H1 (cell line): ENCODE data around the gene ZNRF3. TPM values are rescaled to one million over a fixed set of nuclear protein-coding genes. Genes with fewer than 3 reads are reported as not detected.

Source experiments
- CTCF ChIA-PET: fragments of 300-600 bp; sonication (Branson Sonifier 250); formaldehyde crosslinking; loops from one replicate; lab custom pipeline; 2021; ENCODE audit not compliant: partially characterized antibody; lab: Charles Lee
- POLR2A ChIA-PET: fragments of 300-600 bp; sonication (Branson Sonifier 250); formaldehyde crosslinking; loops from one replicate; lab custom pipeline; 2021; ENCODE audit warnings: inconsistent platforms; ENCODE audit not compliant: partially characterized antibody; lab: Charles Lee
- DNase-seq, 2 experiments: peaks; one replicate each; pipeline versions ENCODE4 v3.0.0 to v3.0.0-alpha.2; 2010 to 2022; ENCODE audit warnings: low spot score in 2 of 2, low read depth in 1 of 2, mixed read lengths in 1 of 2
- FAIRE-seq: peaks from 2 replicates; lab custom pipeline; 2011; peaks lifted over from hg19 to GRCh38; lab: Jason Lieb, UNC
- H2AFZ ChIP-seq: 2 replicates; pipeline ENCODE4 v1.8.1; 2012; ENCODE audit warnings: low read length, inconsistent platforms
- H2AK5ac ChIP-seq: 2 replicates; pipeline ENCODE4 v1.6.1; 2013; ENCODE audit warnings: low read depth, low read length
- H2BK120ac ChIP-seq: replicated peaks from 2 replicates; pipeline ENCODE3; 2013; ENCODE audit warnings: low read depth, low read length, inconsistent platforms
- H2BK12ac ChIP-seq: 2 replicates; pipeline ENCODE4 v1.6.1; 2013; ENCODE audit warnings: low read depth, low read length
- H2BK15ac ChIP-seq: 2 replicates; pipeline ENCODE4 v1.6.1; 2013; ENCODE audit warnings: low read length
- H2BK20ac ChIP-seq: 2 replicates; pipeline ENCODE4 v1.6.1; 2013; ENCODE audit warnings: low read length
- H2BK5ac ChIP-seq: 2 replicates; pipeline ENCODE4 v1.6.1; 2013; ENCODE audit warnings: low read depth, low read length
- H3K14ac ChIP-seq: 2 replicates; pipeline ENCODE4 v1.6.1; 2013; ENCODE audit warnings: inconsistent platforms; ENCODE audit not compliant: insufficient read length
- H3K18ac ChIP-seq: 2 replicates; pipeline ENCODE4 v1.6.1; 2013; ENCODE audit warnings: low read length; ENCODE audit errors: extremely low read depth
- H3K23ac ChIP-seq: 2 replicates; pipeline ENCODE4 v1.6.1; 2013; ENCODE audit warnings: inconsistent platforms; ENCODE audit not compliant: insufficient read length
- H3K23me2 ChIP-seq: 2 replicates; pipeline ENCODE4 v1.6.1; 2013; ENCODE audit warnings: low read depth, low read length
- H3K27ac ChIP-seq: 2 replicates; pipeline ENCODE4 v1.6.1; 2011; ENCODE audit warnings: low read depth, low read length, inconsistent platforms
- H3K27me3 ChIP-seq, 4 experiments: replicated peaks in 1 of 4; 1 replicate in 1 of 4; 2 replicates in 3 of 4; pipeline versions ENCODE4 v1.6.1 to v1.8.1; 2011 to 2013; ENCODE audit warnings: low read length in 3 of 4, mild to moderate bottlenecking in 3 of 4, inconsistent platforms in 2 of 4, mixed read lengths in 2 of 4, moderate library complexity in 1 of 4; ENCODE audit not compliant: control insufficient read depth in 3 of 4, insufficient read depth in 3 of 4; ENCODE audit errors: extremely low read depth in 1 of 4
- H3K36me3 ChIP-seq, 4 experiments: 2 replicates each; pipeline versions ENCODE4 v1.6.1 to v1.8.1; 2011 to 2013; ENCODE audit warnings: mild to moderate bottlenecking in 4 of 4, low read length in 3 of 4, moderate library complexity in 2 of 4, control low read depth in 1 of 4, inconsistent platforms in 1 of 4; ENCODE audit not compliant: insufficient read depth in 4 of 4, control insufficient read depth in 2 of 4
- H3K4ac ChIP-seq: replicated peaks from 2 replicates; pipeline ENCODE3; 2013; ENCODE audit warnings: low read length, low read depth, mixed read lengths, inconsistent platforms; ENCODE audit not compliant: insufficient read length
- H3K4me1 ChIP-seq, 4 experiments: replicated peaks in 1 of 4; 1 replicate in 1 of 4; 2 replicates in 3 of 4; pipeline versions ENCODE4 v1.6.1 to v1.8.1; 2011 to 2013; ENCODE audit warnings: low read length in 3 of 4, inconsistent platforms in 2 of 4, mixed read lengths in 1 of 4; ENCODE audit not compliant: insufficient read depth in 4 of 4, control insufficient read depth in 3 of 4
- H3K4me2 ChIP-seq, 2 experiments: 2 replicates each; pipeline versions ENCODE4 v1.6.1 to v1.8.1; 2011 to 2013; ENCODE audit warnings: low read depth in 2 of 2, low read length in 2 of 2, control low read depth in 1 of 2, inconsistent platforms in 1 of 2, mild to moderate bottlenecking in 1 of 2; ENCODE audit not compliant: insufficient read depth in 1 of 2
- H3K4me3 ChIP-seq, 4 experiments: fragments of 200-600, 300-600 bp in 1 of 4; sonication (generic), shearing (Covaris generic), sonication (Bioruptor Twin) in 1 of 4; 2 replicates each; pipeline versions ENCODE4 v1.5.1 to v1.8.1; 2011 to 2016; ENCODE audit warnings: low read length in 4 of 4, low read depth in 3 of 4, control low read depth in 2 of 4, inconsistent platforms in 2 of 4, mild to moderate bottlenecking in 2 of 4, mixed read lengths in 1 of 4, moderate library complexity in 1 of 4; ENCODE audit not compliant: insufficient read depth in 2 of 4; ENCODE audit errors: extremely low read depth in 1 of 4
- H3K56ac ChIP-seq: replicated peaks from 2 replicates; pipeline ENCODE3; 2013; ENCODE audit warnings: low read depth, mild to moderate bottlenecking, mixed read lengths, low read length, inconsistent platforms; ENCODE audit not compliant: insufficient read length
- H3K79me1 ChIP-seq: 2 replicates; pipeline ENCODE4 v1.6.1; 2013; ENCODE audit warnings: low read depth, low read length, control low read depth
- H3K79me2 ChIP-seq, 2 experiments: 2 replicates each; pipeline versions ENCODE4 v1.6.1 to v1.8.1; 2012 to 2013; ENCODE audit warnings: low read length in 2 of 2, mild to moderate bottlenecking in 2 of 2, inconsistent platforms in 1 of 2; ENCODE audit not compliant: insufficient read depth in 2 of 2, control insufficient read depth in 1 of 2
- H3K9ac ChIP-seq, 4 experiments: replicated peaks in 1 of 4; 1 replicate in 1 of 4; 2 replicates in 3 of 4; pipeline versions ENCODE4 v1.6.1 to v1.8.1; 2011 to 2013; ENCODE audit warnings: low read depth in 3 of 4, low read length in 3 of 4, control low read depth in 2 of 4, mild to moderate bottlenecking in 2 of 4, moderate library complexity in 2 of 4, inconsistent platforms in 1 of 4; ENCODE audit errors: extremely low read depth in 1 of 4
- H3K9me3 ChIP-seq, 2 experiments: 2 replicates each; pipeline versions ENCODE4 v1.6.1 to v1.8.1; 2012 to 2013; ENCODE audit warnings: mild to moderate bottlenecking in 2 of 2, moderate library complexity in 2 of 2, control low read depth in 1 of 2, inconsistent platforms in 1 of 2, low read depth in 1 of 2, low read length in 1 of 2, mixed read lengths in 1 of 2; ENCODE audit not compliant: insufficient read depth in 2 of 2
- H4K20me1 ChIP-seq, 2 experiments: replicated peaks in 1 of 2; 2 replicates each; pipeline versions ENCODE3 to v1.8.1; 2011 to 2013; ENCODE audit warnings: inconsistent platforms in 2 of 2, low read length in 2 of 2, mild to moderate bottlenecking in 1 of 2; ENCODE audit not compliant: insufficient read depth in 2 of 2, control insufficient read depth in 1 of 2
- H4K5ac ChIP-seq: 2 replicates; pipeline ENCODE4 v1.6.1; 2013; ENCODE audit warnings: low read length, low read depth, mixed read lengths, inconsistent platforms; ENCODE audit not compliant: insufficient read length
- H4K8ac ChIP-seq: 2 replicates; pipeline ENCODE4 v1.8.0; 2013; ENCODE audit warnings: mild to moderate bottlenecking, moderate library complexity, low read length, inconsistent platforms; ENCODE audit not compliant: insufficient read depth; ENCODE audit errors: extremely low read depth
- H4K91ac ChIP-seq: replicated peaks from 2 replicates; pipeline ENCODE3; 2013; ENCODE audit warnings: low read length, mixed read lengths, inconsistent platforms; ENCODE audit not compliant: insufficient read length
- ATF2 ChIP-seq: IDR thresholded peaks from 2 replicates; pipeline ENCODE4 v1.6.1; 2012; ENCODE audit warnings: low read length, inconsistent platforms
- CBX5 ChIP-seq: fragments of 300-800, 300-1000 bp; sonication (generic); IDR thresholded peaks from 2 replicates; pipeline ENCODE4 v1.7.1; 2016; ENCODE audit warnings: antibody characterized with exemption, low read length, low read depth
- KDM1A ChIP-seq: fragments of 200-600, 300-600 bp; sonication (generic); IDR thresholded peaks from 2 replicates; pipeline ENCODE4 v1.7.1; 2016; ENCODE audit warnings: mild to moderate bottlenecking, low read length, borderline replicate concordance
- SP4 ChIP-seq: IDR thresholded peaks from 2 replicates; pipeline ENCODE4 v1.6.1; 2012; ENCODE audit warnings: low read length, inconsistent platforms
- SRF ChIP-seq: IDR thresholded peaks from 2 replicates; pipeline ENCODE4 v1.6.1; 2011; ENCODE audit warnings: mild to moderate bottlenecking, low read depth, low read length, moderate library complexity
- TAF1 ChIP-seq: IDR thresholded peaks from 2 replicates; pipeline ENCODE4 v1.6.1; 2011; ENCODE audit warnings: mild to moderate bottlenecking, low read depth, low read length
- ZNF274 ChIP-seq: IDR thresholded peaks from 2 replicates; pipeline ENCODE4 v1.7.0; 2012; ENCODE audit warnings: low read length, borderline replicate concordance; ENCODE audit errors: extremely low read depth
- WGBS, 2 experiments: shearing (Covaris generic) in 1 of 2; methylation state at CpG; one replicate each; pipeline versions ENCODE4 v1.1.6 to v1.1.7; 2013 to 2015; ENCODE audit warnings: low lambda C conversion rate in 2 of 2, mixed read lengths in 2 of 2, inconsistent platforms in 1 of 2, low coverage in 1 of 2, missing lambda C conversion rate in 1 of 2; ENCODE audit not compliant: insufficient replicate concordance in 2 of 2, insufficient coverage in 1 of 2, insufficient read length in 1 of 2; ENCODE audit errors: extremely low coverage in 1 of 2, missing lambda C conversion rate in 1 of 2; 5-methylcytosine and 5-hydroxymethylcytosine counted together
- polyA plus RNA-seq, 7 experiments: library from polyadenylated mRNA; depleted of rRNA in 3 of 7; stranded (reverse) in 5 of 7; unstranded in 2 of 7; fragments of >200 nt in 5 of 7; fragments of 200-250 nt in 2 of 7; gene quantifications; 1 replicate in 5 of 7; 2 replicates in 1 of 7; 4 replicates in 1 of 7; pipeline versions ENCODE4 v1.2.1 to v1.2.3, GENCODE V29; 2011 to 2013; ENCODE audit warnings: missing spikeins in 2 of 7, mixed read lengths in 2 of 7
- total RNA-seq: library from RNA; stranded (reverse); fragmentation: NEBNext Ultra II Directional; extraction: Animal tissue kit (Norgen Biotek cat#: 25700); gene quantifications from 2 replicates; pipeline ENCODE4 v1.2.1, GENCODE V29; 2021

ZNRF3 gene
- total and polyA plus RNA-seq, 2 of the 8 experiments (the other 6 are each of a cell fraction or from before 2014, with no cell fraction given), result 14.1 to 21.7 TPM

DNA sequence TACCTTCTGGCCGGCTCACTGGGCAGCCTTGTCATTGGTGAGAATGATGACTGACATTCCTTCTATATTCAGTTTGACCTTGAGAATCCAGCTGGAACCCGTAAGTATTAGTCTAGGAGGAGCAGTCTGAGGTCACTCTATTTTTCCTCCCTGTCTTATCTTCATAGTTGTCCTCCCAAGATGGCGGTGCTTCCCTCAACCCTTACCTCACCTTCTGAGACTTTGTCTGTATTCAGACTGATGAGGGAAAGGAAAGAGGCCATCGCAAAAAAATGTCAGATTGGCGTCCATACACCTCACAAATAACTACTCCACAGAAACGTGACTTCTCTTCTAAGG is 195.5 kb downstream of the ZNRF3 start:
- Histone ChIP-seq H3K4me3 (no peak overlapping the region), H4K91ac (no peak overlapping the region), H4K20me1 (peaks cover 3 to 8% of the 10 kb centered on the region in 2 experiments), H3K56ac (no peak overlapping the region), H3K23ac (no peak overlapping the region), H2AFZ (no peak overlapping the region), H2BK12ac (no peak overlapping the region), H3K18ac (no peak overlapping the region), H2BK120ac (no peak overlapping the region), H2AK5ac (no peak overlapping the region), H3K27me3 (peaks cover 4 to 16% (median 14%) of the 10 kb centered on the region in 4 experiments), H3K4me1 (peaks cover 2 to 9% (median 4%) of the 10 kb centered on the region in 4 experiments; a peak in 6 of 7 replicates), H3K23me2 (peaks cover 4% of the 10 kb centered on the region; the same call in 1 of the 2 replicates), H3K9ac (no peak overlapping the region), H3K14ac (no peak overlapping the region), H3K79me1 (no peaks in the 10 kb centered on the region; the same call in 1 of the 2 replicates), H3K27ac (no peak overlapping the region), H3K4ac (no peak overlapping the region), H3K36me3 (no peaks in the 10 kb centered on the region), H3K9me3 (no peaks in the 10 kb centered on the region), H4K8ac (no peak overlapping the region), H2BK15ac (no peak overlapping the region), H3K79me2 (no peaks in the 10 kb centered on the region), H3K4me2 (no peak overlapping the region), H2BK20ac (no peak overlapping the region), H2BK5ac (no peak overlapping the region), H4K5ac (no peak overlapping the region)
- FAIRE-seq (no peak), DNase-seq (no peak)
- POLR2A ChIA-PET, result interaction anchor here (0.9 kb wide), 1 partner anchor 163 kb away, joined by 3 read pairs; no protein-coding TSS in a partner anchor
- 87% methylated on average over 6 of the region's 6 CpGs; no CpG with 5 or more reads in 1 of the 2 experiments for WGBS, 2 experiments
- TF ChIP-seq KDM1A, result no peak
- TF ChIP-seq SP4, result no peak
- TF ChIP-seq TAF1, result no peak
- no peak for TF ChIP-seq CBX5
- TF ChIP-seq ZNF274, result no peak
- no peak for TF ChIP-seq ATF2
- no peak for TF ChIP-seq SRF
- CTCF ChIA-PET, result interaction anchor here (0.6 to 3.0 kb wide), 4 partner anchors 10 to 261 kb away, joined by 3 to 10 read pairs (median 4); no protein-coding TSS in a partner anchor
